Mesangial cell (primary cell): ENCODE results near the gene ANXA4. TPM values are rescaled to one million over a fixed set of nuclear protein-coding genes. Genes with fewer than 3 reads are reported as not detected.

Experiments used
- total RNA-seq: library from RNA; depleted of rRNA; stranded (reverse); fragments of >200 nt; gene quantifications from 2 replicates; pipeline ENCODE4 v1.2.3, GENCODE V29; 2015

The ANXA4 gene
- total RNA-seq = 57.0 and 204 TPM in 2 replicates

GRCh38 chr2:69741575-69742321 lies at the start of gene ANXA4:
Gene ANXA4, plus strand, starts transcription at chr2:69742134. Its CDS starts 39,432 bp downstream, at chr2:69781566.

GRCh38 chr2:69829256-69830044 lies 87.5 kb downstream of the ANXA4 start, which contains the start of gene GMCL1:
Gene GMCL1, plus strand, starts transcription at chr2:69829660. Its CDS starts 233 bp downstream, at chr2:69829893.

Other genes with a start within 250 kb of the ANXA4 start
- 23.8 and 29.7 TPM in 2 replicates for gene AAK1, start 98.4 kb upstream of the ANXA4 start, total RNA-seq
- 5.9 and 9.0 TPM in 2 replicates for gene GMCL1, start 87.5 kb downstream of the ANXA4 start, total RNA-seq
- gene SNRNP27, start 151.8 kb downstream of the ANXA4 start, total RNA-seq = 13.2 and 35.8 TPM in 2 replicates
- gene MXD1, start 173.0 kb downstream of the ANXA4 start, total RNA-seq = 1.3 and 3.4 TPM in 2 replicates
- 0.16 TPM in 1 of 2 replicates, not detected in the other for gene ASPRV1, start 219.5 kb downstream of the ANXA4 start, total RNA-seq